ENCODE measurements around the gene CELA1. TPM values are rescaled to one million over a fixed set of nuclear protein-coding genes. Genes with fewer than 3 reads are reported as not detected.

The CELA1 gene
- total RNA-seq, 2 donors from 2014 or later = not detected

- no peaks in the 10 kb centered on the region for H3K27me3 ChIP-seq (replicated peaks; ENCODE audit: insufficient read depth)
- H3K27ac ChIP-seq = no peak overlapping the region
- TF ChIP-seq CTCF (IDR thresholded peaks at IDR 0.05) = no peak
- no peak overlapping the region for H3K4me3 ChIP-seq
- no peaks in the 10 kb centered on the region for H3K36me3 ChIP-seq
- no peaks in the 10 kb centered on the region for H3K4me1 ChIP-seq (ENCODE audit: control insufficient read depth in 1 of 2, low read depth in 2 of 2)
- H3K9me3 ChIP-seq = no peaks in the 10 kb centered on the region
- DNase-seq (ENCODE audit: low spot score) (no peak), ATAC-seq (ENCODE audit: insufficient number of reproducible peaks, low FRiP score, low read depth) (no peak)
Measured at GRCh38 chr12:51362307-51362706, 15.8 kb upstream of the CELA1 start.

- Histone ChIP-seq H3K36me3 (no peaks in the 10 kb centered on the region), H3K27me3 (replicated peaks; ENCODE audit: insufficient read depth) (no peaks in the 10 kb centered on the region), H3K4me3 (no peak overlapping the region), H3K9me3 (no peaks in the 10 kb centered on the region), H3K27ac (no peak overlapping the region), H3K4me1 (ENCODE audit: control insufficient read depth in 1 of 2, low read depth in 2 of 2) (no peaks in the 10 kb centered on the region)
- TF ChIP-seq CTCF (IDR thresholded peaks at IDR 0.05) = no peak
- ATAC-seq (ENCODE audit: insufficient number of reproducible peaks, low FRiP score, low read depth) = no peak
- DNase-seq (ENCODE audit: low spot score) = no peak
Measured at GRCh38 chr12:51361161-51362016, 14.9 kb upstream of the CELA1 start.

- H3K4me3 ChIP-seq = no peak overlapping the region
- no peak overlapping the region for H3K27ac ChIP-seq
- no peak for ATAC-seq (ENCODE audit: insufficient number of reproducible peaks, low FRiP score, low read depth)
- H3K4me1 ChIP-seq (ENCODE audit: control insufficient read depth in 1 of 2, low read depth in 2 of 2) = no peaks in the 10 kb centered on the region
- H3K36me3 ChIP-seq = no peaks in the 10 kb centered on the region
- H3K9me3 ChIP-seq = no peaks in the 10 kb centered on the region
- no peak for DNase-seq (ENCODE audit: low spot score)
- no peak for TF ChIP-seq CTCF (IDR thresholded peaks at IDR 0.05)
- H3K27me3 ChIP-seq (replicated peaks; ENCODE audit: insufficient read depth) = no peaks in the 10 kb centered on the region
Measured at GRCh38 chr12:51360315-51360714, 13.8 kb upstream of the CELA1 start.

GRCh38 chr12:51359851-51360250 lies 13.4 kb upstream of the CELA1 start:
- H3K9me3 ChIP-seq = no peaks in the 10 kb centered on the region
- TF ChIP-seq CTCF (IDR thresholded peaks at IDR 0.05) = no peak
- DNase-seq (ENCODE audit: low spot score) (no peak), ATAC-seq (ENCODE audit: insufficient number of reproducible peaks, low FRiP score, low read depth) (no peak)
- H3K27me3 ChIP-seq (replicated peaks; ENCODE audit: insufficient read depth) = no peaks in the 10 kb centered on the region
- H3K36me3 ChIP-seq = no peaks in the 10 kb centered on the region
- no peak overlapping the region for H3K4me3 ChIP-seq
- no peaks in the 10 kb centered on the region for H3K4me1 ChIP-seq (ENCODE audit: control insufficient read depth in 1 of 2, low read depth in 2 of 2)
- H3K27ac ChIP-seq = no peak overlapping the region

- Histone ChIP-seq H3K27ac (no peak overlapping the region), H3K9me3 (no peaks in the 10 kb centered on the region), H3K4me3 (no peak overlapping the region), H3K4me1 (ENCODE audit: control insufficient read depth in 1 of 2, low read depth in 2 of 2) (no peaks in the 10 kb centered on the region), H3K27me3 (replicated peaks; ENCODE audit: insufficient read depth) (no peaks in the 10 kb centered on the region), H3K36me3 (no peaks in the 10 kb centered on the region)
- DNase-seq (ENCODE audit: low spot score) (no peak), ATAC-seq (ENCODE audit: insufficient number of reproducible peaks, low FRiP score, low read depth) (no peak)
- TF ChIP-seq CTCF (IDR thresholded peaks at IDR 0.05) = no peak
Measured at GRCh38 chr12:51358496-51358895, 12.0 kb upstream of the CELA1 start.

Measured in thoracic aorta (tissue), 2 donors.